IMR-90 (cell line): Measurements from ENCODE around the gene ITPK1. TPM values are rescaled to one million over a fixed set of nuclear protein-coding genes. Genes with fewer than 3 reads are reported as not detected.

Experiments used
- ATAC-seq: fragments of 200-7000 bp; cut with Tn5 transposase; 2 replicates; pipeline ENCODE4 v1.9.1; 2020; ENCODE audit warnings: low read depth, mild to moderate bottlenecking, moderate library complexity
- BruUV-seq: library from RNA; stranded (reverse); fragments of 400-500 nt; replicated peaks from 2 replicates; lab custom pipeline; 2021; lab: Mats Ljungman, UMichigan
- CTCF ChIA-PET: fragments of 300-600 bp; formaldehyde crosslinking; extraction: SDS; loops from one replicate; lab custom pipeline; 2021; ENCODE audit warnings: antibody characterized with exemption; lab: Yijun Ruan, JAX
- POLR2A ChIA-PET: fragments of 300-600 bp; sonication (Branson Sonifier 250); formaldehyde crosslinking; loops from one replicate; lab custom pipeline; 2022; ENCODE audit warnings: antibody characterized with exemption; ENCODE audit not compliant: unreplicated experiment; lab: Charles Lee
- DNase-seq: peaks from one replicate; pipeline ENCODE4 v3.0.0; 2013
- H2AFZ ChIP-seq: replicated peaks from 2 replicates; pipeline ENCODE3; 2013; ENCODE audit warnings: low read length, mild to moderate bottlenecking; ENCODE audit not compliant: poor library complexity
- H2AK5ac ChIP-seq: 2 replicates; pipeline ENCODE4 v1.6.1; 2013; ENCODE audit warnings: low read depth, low read length, inconsistent platforms
- H2AK9ac ChIP-seq: replicated peaks from 2 replicates; pipeline ENCODE3; 2013; ENCODE audit warnings: mild to moderate bottlenecking, low read depth, low read length, moderate library complexity; ENCODE audit not compliant: poor library complexity
- H2BK120ac ChIP-seq: 2 replicates; pipeline ENCODE4 v1.6.1; 2013; ENCODE audit warnings: low read depth, low read length, inconsistent platforms
- H2BK15ac ChIP-seq: 3 replicates; pipeline ENCODE4 v1.6.1; 2013; ENCODE audit warnings: low read depth, low read length, inconsistent platforms
- H2BK20ac ChIP-seq: 2 replicates; pipeline ENCODE4 v1.6.1; 2013; ENCODE audit warnings: low read depth, mild to moderate bottlenecking, inconsistent platforms, low read length, moderate library complexity
- H2BK5ac ChIP-seq: 2 replicates; pipeline ENCODE4 v1.6.1; 2013; ENCODE audit warnings: mild to moderate bottlenecking, low read depth, low read length, inconsistent platforms; ENCODE audit not compliant: poor library complexity, severe bottlenecking
- H3K14ac ChIP-seq: replicated peaks from 2 replicates; pipeline ENCODE4 v1.6.1; 2013; ENCODE audit warnings: low read depth, low read length, inconsistent platforms
- H3K18ac ChIP-seq: 2 replicates; pipeline ENCODE4 v1.6.1; 2013; ENCODE audit warnings: low read depth, low read length, control low read depth
- H3K23ac ChIP-seq: 2 replicates; pipeline ENCODE4 v1.6.1; 2013; ENCODE audit warnings: low read depth, low read length, inconsistent platforms
- H3K27ac ChIP-seq: 2 replicates; pipeline ENCODE4 v1.5.1; 2013; ENCODE audit warnings: mild to moderate bottlenecking, control low read depth, low read length; ENCODE audit not compliant: insufficient read depth
- H3K27me3 ChIP-seq: 2 replicates; pipeline ENCODE4 v1.6.1; 2013; ENCODE audit warnings: low read length; ENCODE audit not compliant: control insufficient read depth, insufficient read depth
- H3K36me3 ChIP-seq: 2 replicates; pipeline ENCODE4 v1.6.1; 2013; ENCODE audit warnings: low read length, mixed read lengths; ENCODE audit not compliant: control insufficient read depth, insufficient read depth
- H3K4ac ChIP-seq: 2 replicates; pipeline ENCODE4 v1.6.1; 2013; ENCODE audit warnings: low read depth, low read length, inconsistent platforms
- H3K4me1 ChIP-seq: 2 replicates; pipeline ENCODE4 v1.6.1; 2013; ENCODE audit warnings: low read length, mixed read lengths; ENCODE audit not compliant: control insufficient read depth, insufficient read depth
- H3K4me2 ChIP-seq: 2 replicates; pipeline ENCODE4 v1.6.1; 2013; ENCODE audit warnings: low read depth, mild to moderate bottlenecking, control low read depth, low read length, moderate library complexity
- H3K4me3 ChIP-seq: 2 replicates; pipeline ENCODE4 v1.5.1; 2013; ENCODE audit warnings: low read depth, mild to moderate bottlenecking, control low read depth, low read length, moderate library complexity; ENCODE audit not compliant: insufficient read depth
- H3K56ac ChIP-seq: 2 replicates; pipeline ENCODE4 v1.6.1; 2013; ENCODE audit warnings: low read length, inconsistent platforms; ENCODE audit not compliant: insufficient read depth; ENCODE audit errors: extremely low read depth
- H3K79me1 ChIP-seq, 2 experiments: 2 replicates each; pipeline ENCODE4 v1.6.1; 2013; ENCODE audit warnings: low read length in 2 of 2, inconsistent platforms in 1 of 2, low read depth in 1 of 2
- H3K9ac ChIP-seq: 2 replicates; pipeline ENCODE4 v1.6.1; 2013; ENCODE audit warnings: low read depth, low read length, control low read depth
- H3K9me1 ChIP-seq: 2 replicates; pipeline ENCODE4 v1.6.1; 2013; ENCODE audit warnings: low read length, inconsistent platforms; ENCODE audit not compliant: insufficient read depth
- H3K9me3 ChIP-seq: 2 replicates; pipeline ENCODE4 v1.6.1; 2013; ENCODE audit warnings: low read length; ENCODE audit not compliant: control insufficient read depth, insufficient read depth
- H4K20me1 ChIP-seq: 2 replicates; pipeline ENCODE4 v1.6.1; 2013; ENCODE audit warnings: low read length, inconsistent platforms; ENCODE audit not compliant: insufficient read depth
- H4K5ac ChIP-seq: 2 replicates; pipeline ENCODE4 v1.6.1; 2013; ENCODE audit warnings: mild to moderate bottlenecking, low read depth, low read length, control low read depth
- H4K8ac ChIP-seq, 2 experiments: 2 replicates each; pipeline ENCODE4 v1.6.1; 2013; ENCODE audit warnings: low read depth in 2 of 2, low read length in 2 of 2, control low read depth in 1 of 2, inconsistent platforms in 1 of 2
- H4K91ac ChIP-seq: 2 replicates; pipeline ENCODE4 v1.6.1; 2013; ENCODE audit warnings: low read depth, low read length, inconsistent platforms; ENCODE audit not compliant: insufficient read depth
- CEBPB ChIP-seq: IDR thresholded peaks from 2 replicates; pipeline ENCODE4 v1.6.1; 2012; ENCODE audit warnings: low read depth, low read length, improper control_type of control experiment
- ELK1 ChIP-seq: fragments of 150-350 bp; IDR thresholded peaks from 2 replicates; pipeline ENCODE4 v1.6.1; 2016; ENCODE audit warnings: low read depth, mild to moderate bottlenecking, low read length, moderate library complexity, borderline replicate concordance
- FOS ChIP-seq: fragments of 150-350 bp; IDR thresholded peaks from 2 replicates; pipeline ENCODE4 v1.6.1; 2016; ENCODE audit warnings: low read depth, low read length
- MAFK ChIP-seq: IDR thresholded peaks from 2 replicates; pipeline ENCODE4 v1.6.1; 2012; ENCODE audit warnings: low read depth, low read length, improper control_type of control experiment
- POLR2A ChIP-seq: IDR thresholded peaks from 2 replicates; pipeline ENCODE4 v1.6.1; 2012; ENCODE audit warnings: mild to moderate bottlenecking, low read depth, low read length
- RCOR1 ChIP-seq: IDR thresholded peaks from 2 replicates; pipeline ENCODE4 v1.6.1; 2012; ENCODE audit warnings: mild to moderate bottlenecking, low read length, improper control_type of control experiment; ENCODE audit not compliant: insufficient replicate concordance
- SMC3 ChIP-seq: fragments of 150-350 bp; IDR thresholded peaks from 2 replicates; pipeline ENCODE4 v1.6.1; 2016; ENCODE audit warnings: low read depth, mild to moderate bottlenecking, antibody characterized with exemption, low read length, moderate library complexity
- WGBS, 2 experiments: methylation state at CpG; one replicate each; pipeline versions ENCODE4 v1.1.5 to v1.1.7; 2013; ENCODE audit warnings: missing lambda C conversion rate in 2 of 2; ENCODE audit not compliant: insufficient read length in 1 of 2; ENCODE audit errors: extremely low coverage in 2 of 2; 5-methylcytosine and 5-hydroxymethylcytosine counted together
- dilution Hi-C: fragments of 300-500 bp; cut with HindIII; formaldehyde crosslinking; loops from one replicate; pipeline ENCODE4 v1.14.3; 2018; ENCODE audit warnings: low sequenced_read_pairs; ENCODE audit not compliant: unreplicated experiment
- in situ Hi-C: fragments of 300-500 bp; cut with MboI; formaldehyde crosslinking; loops from 3 replicates; pipeline ENCODE4 v1.14.3; 2019; ENCODE audit warnings: low sequenced_read_pairs, inconsistent platforms, mixed read lengths
- intact Hi-C: fragments of 100-400 bp; cut with micrococcal nuclease; formaldehyde crosslinking; loops from 2 replicates; pipeline ENCODE4 v1.10.0; 2022
- polyA plus RNA-seq, 3 experiments: library from polyadenylated mRNA; depleted of rRNA; stranded (reverse); fragments of >200 nt; gene quantifications; 2 replicates each; pipeline ENCODE4 v1.2.3, GENCODE V29; 2012; ENCODE audit warnings: low replicate concordance in 1 of 3
- total RNA-seq: library from RNA; depleted of rRNA; stranded (reverse); fragments of >200 nt; gene quantifications from 2 replicates; pipeline ENCODE4 v1.2.3, GENCODE V29; 2012

ITPK1 gene
- total and polyA plus RNA-seq, 2 of the 4 experiments (the other 2 are of a cell fraction), result 21.7 to 26.9 TPM

GRCh38 chr14:92955381-92955780, 160.3 kb downstream of the ITPK1 start:
- Histone ChIP-seq H3K9me3 (no peaks in the 10 kb centered on the region), H3K14ac (no peak overlapping the region), H2AK5ac (no peak overlapping the region), H2BK120ac (no peak overlapping the region), H3K27ac (no peak overlapping the region), H3K56ac (no peak overlapping the region), H2AFZ (no peak overlapping the region), H3K4me1 (no peaks in the 10 kb centered on the region), H4K5ac (no peak overlapping the region), H3K36me3 (no peaks in the 10 kb centered on the region), H3K9me1 (no peaks in the 10 kb centered on the region), H3K79me1 (no peaks in the 10 kb centered on the region), H2BK15ac (no peak overlapping the region), H2BK20ac (no peak overlapping the region), H4K91ac (no peak overlapping the region), H3K23ac (no peak overlapping the region), H2BK5ac (no peak overlapping the region), H4K8ac (no peak overlapping the region), H3K4me3 (no peak overlapping the region), H3K9ac (no peak overlapping the region), H3K4me2 (no peak overlapping the region), H3K27me3 (no peaks in the 10 kb centered on the region), H2AK9ac (no peak overlapping the region), H3K18ac (no peak overlapping the region), H3K4ac (no peak overlapping the region), H4K20me1 (no peaks in the 10 kb centered on the region; the same call in 1 of the 2 replicates)
- ChIA-PET CTCF (interaction anchor here (0.6 kb wide), 1 partner anchor 183 kb away, joined by 7 read pairs; no protein-coding TSS in a partner anchor), POLR2A (interaction anchor here (0.6 kb wide), 1 partner anchor 181 kb away, joined by 3 read pairs; no protein-coding TSS in a partner anchor)
- intact Hi-C loops (no loop called here), dilution Hi-C loops (no loop called here), in situ Hi-C loops (no loop called here)
- no peak for DNase-seq
- TF ChIP-seq FOS (no peak), SMC3 (no peak), ELK1 (no peak), MAFK (no peak), POLR2A (no peak), RCOR1 (no peak), CEBPB (no peak)
- no peak for ATAC-seq
- WGBS, 2 experiments, result no CpG with 5 or more reads among the region's 7 CpGs
- BruUV-seq, result no TSS peak
